Left lobe of liver (tissue), 2 donors: Measurements from ENCODE around the gene TMEM132E. TPM values are rescaled to one million over a fixed set of nuclear protein-coding genes. Genes with fewer than 3 reads are reported as not detected.
A peak's percentile ranks its signal among the peaks of the same experiment; 100 is the strongest.

ENCODE experiments used
- ATAC-seq: fragments of 200-7000 bp; cut with Tn5 transposase; one replicate; pipeline ENCODE4 v1.9.1; 2020; ENCODE audit warnings: mild to moderate bottlenecking, moderate library complexity
- DNase-seq: peaks from one replicate; pipeline ENCODE4 v3.0.0-alpha.2; 2020; ENCODE audit warnings: low spot score
- total RNA-seq: library from RNA; stranded (reverse); gene quantifications from one replicate; pipeline ENCODE4 v1.2.1, GENCODE V29; 2021
- donor health status: DM: no; HTN: no; CAD: no; lungs with moderate emphysema.
- donor health status: DM: no; HTN: yes; CAD: no.

Gene TMEM132E
- total RNA-seq, 1 donor from 2014 or later = 0.65 TPM

- DNase-seq (no peak), ATAC-seq (no peak)
Observed at GRCh38 chr17:34628879-34629278, 49.5 kb downstream of the TMEM132E start.

GRCh38 chr17:34633351-34633750, 54.0 kb downstream of the TMEM132E start:
- no peak for DNase-seq
- ATAC-seq = no peak

- ATAC-seq (no peak), DNase-seq (no peak)
Observed at GRCh38 chr17:34633760-34634159, 54.4 kb downstream of the TMEM132E start.

GRCh38 chr17:34634551-34635160, 55.3 kb downstream of the TMEM132E start:
- ATAC-seq = no peak
- DNase-seq = no peak

GRCh38 chr17:34635876-34636275, 56.5 kb downstream of the TMEM132E start:
- DNase-seq (no peak), ATAC-seq (no peak)

- ATAC-seq = no peak
Observed at GRCh38 chr17:34637041-34637547, 57.7 kb downstream of the TMEM132E start.

GRCh38 chr17:34637548-34638525, 58.5 kb downstream of the TMEM132E start:
- peak; percentile 96 for ATAC-seq
- peak; percentile 67 for DNase-seq

More at GRCh38 chr17:34637041-34637547, 57.7 kb downstream of the TMEM132E start:
- DNase-seq = no peak

- DNase-seq (no peak), ATAC-seq (no peak)
Observed at GRCh38 chr17:34638526-34639260, 59.3 kb downstream of the TMEM132E start.

GRCh38 chr17:34639706-34640425, 60.5 kb downstream of the TMEM132E start:
- ATAC-seq (no peak), DNase-seq (no peak)

GRCh38 chr17:34641368-34641767, 62.0 kb downstream of the TMEM132E start:
- no peak for ATAC-seq
- DNase-seq = no peak

GRCh38 chr17:34644941-34645550, 65.7 kb downstream of the TMEM132E start:
- DNase-seq (no peak), ATAC-seq (no peak)

- no peak for ATAC-seq
- no peak for DNase-seq
Observed at GRCh38 chr17:34645594-34645993, 66.2 kb downstream of the TMEM132E start.

- DNase-seq = no peak
- ATAC-seq = no peak
Observed at GRCh38 chr17:34647511-34647910, 68.1 kb downstream of the TMEM132E start.

- DNase-seq = no peak
- no peak for ATAC-seq
Observed at GRCh38 chr17:34650051-34650750, 70.8 kb downstream of the TMEM132E start.

GRCh38 chr17:34651402-34651811, 72.0 kb downstream of the TMEM132E start:
- DNase-seq = no peak
- ATAC-seq = no peak

- no peak for ATAC-seq
- DNase-seq = no peak
Observed at GRCh38 chr17:34652021-34652555, 72.7 kb downstream of the TMEM132E start.

- no peak for DNase-seq
- no peak for ATAC-seq
Observed at GRCh38 chr17:34653511-34653910, 74.1 kb downstream of the TMEM132E start.

- no peak for ATAC-seq
- no peak for DNase-seq
Observed at GRCh38 chr17:34654276-34654880, 75.0 kb downstream of the TMEM132E start.

GRCh38 chr17:34654881-34655276, 75.5 kb downstream of the TMEM132E start:
- no peak for ATAC-seq
- no peak for DNase-seq
